Glutamatergic neuron (in vitro differentiated cells): ENCODE data around the gene PDCD6IP. TPM values are rescaled to one million over a fixed set of nuclear protein-coding genes. Genes with fewer than 3 reads are reported as not detected.

ENCODE experiments used
- DNase-seq: peaks from one replicate; pipeline ENCODE4 v3.0.0; 2022
- H3K27ac Mint-ChIP-seq: one replicate; pipeline ENCODE4 v1.8.0; 2020; ENCODE audit warnings: mild to moderate bottlenecking, mixed read lengths, inconsistent platforms; ENCODE audit not compliant: unreplicated experiment
- H3K27me3 Mint-ChIP-seq: one replicate; pipeline ENCODE4 v1.8.0; 2020; ENCODE audit warnings: mild to moderate bottlenecking, moderate library complexity, mixed read lengths, inconsistent platforms; ENCODE audit not compliant: unreplicated experiment
- H3K36me3 Mint-ChIP-seq: one replicate; pipeline ENCODE4 v1.8.0; 2020; ENCODE audit warnings: mild to moderate bottlenecking, mixed read lengths, inconsistent platforms; ENCODE audit not compliant: unreplicated experiment
- H3K4me1 Mint-ChIP-seq: one replicate; pipeline ENCODE4 v1.8.0; 2020; ENCODE audit warnings: mild to moderate bottlenecking, low read depth, mixed read lengths, inconsistent platforms; ENCODE audit not compliant: unreplicated experiment
- H3K4me3 Mint-ChIP-seq: one replicate; pipeline ENCODE4 v1.8.0; 2020; ENCODE audit warnings: mild to moderate bottlenecking, mixed read lengths, inconsistent platforms; ENCODE audit not compliant: unreplicated experiment
- H3K9me3 Mint-ChIP-seq: one replicate; pipeline ENCODE4 v1.8.0; 2020; ENCODE audit warnings: mild to moderate bottlenecking, moderate library complexity, mixed read lengths, inconsistent platforms; ENCODE audit not compliant: unreplicated experiment
- total RNA-seq: library from RNA; stranded (reverse); fragmentation: NEBNext Ultra II Directional; extraction: Animal tissue kit (Norgen Biotek cat#: 25700); gene quantifications from one replicate; pipeline ENCODE4 v1.2.1, GENCODE V29; 2021; ENCODE audit not compliant: unreplicated experiment
- TF ChIP-seq, protein P1 (sequence below): fragments of 200-600 bp; sonication (generic); IDR thresholded peaks from one replicate; pipeline ENCODE4 v1.5.0; 2021; ENCODE audit not compliant: partially characterized antibody, unreplicated experiment

PDCD6IP gene
- total RNA-seq, 1 donor from 2014 or later, result 226 TPM

DNA sequence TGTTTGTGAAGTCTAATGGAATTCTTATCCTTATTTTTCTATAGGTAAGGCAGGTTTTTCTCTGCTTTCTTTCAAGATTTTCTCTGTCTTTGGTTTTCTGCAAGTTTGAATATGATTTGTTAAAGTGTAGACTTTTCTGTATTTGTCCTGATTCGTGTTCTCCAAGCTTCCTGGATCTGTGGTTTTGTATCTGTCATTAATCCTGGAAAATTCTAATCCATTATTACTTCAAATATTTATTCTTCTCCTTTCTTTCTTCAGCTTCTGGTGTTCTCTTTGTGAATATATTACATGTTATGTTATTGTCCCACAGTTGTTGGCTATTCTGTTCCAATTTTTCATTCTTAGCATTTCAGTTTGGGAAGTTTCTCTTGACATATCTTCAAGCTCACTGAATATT is 76.4 kb downstream of the PDCD6IP start:
- H3K4me1 Mint-ChIP-seq, result no peaks in the 10 kb centered on the region
- peaks cover 6% of the 10 kb centered on the region for H3K36me3 Mint-ChIP-seq
- TF ChIP-seq, protein P1, sequence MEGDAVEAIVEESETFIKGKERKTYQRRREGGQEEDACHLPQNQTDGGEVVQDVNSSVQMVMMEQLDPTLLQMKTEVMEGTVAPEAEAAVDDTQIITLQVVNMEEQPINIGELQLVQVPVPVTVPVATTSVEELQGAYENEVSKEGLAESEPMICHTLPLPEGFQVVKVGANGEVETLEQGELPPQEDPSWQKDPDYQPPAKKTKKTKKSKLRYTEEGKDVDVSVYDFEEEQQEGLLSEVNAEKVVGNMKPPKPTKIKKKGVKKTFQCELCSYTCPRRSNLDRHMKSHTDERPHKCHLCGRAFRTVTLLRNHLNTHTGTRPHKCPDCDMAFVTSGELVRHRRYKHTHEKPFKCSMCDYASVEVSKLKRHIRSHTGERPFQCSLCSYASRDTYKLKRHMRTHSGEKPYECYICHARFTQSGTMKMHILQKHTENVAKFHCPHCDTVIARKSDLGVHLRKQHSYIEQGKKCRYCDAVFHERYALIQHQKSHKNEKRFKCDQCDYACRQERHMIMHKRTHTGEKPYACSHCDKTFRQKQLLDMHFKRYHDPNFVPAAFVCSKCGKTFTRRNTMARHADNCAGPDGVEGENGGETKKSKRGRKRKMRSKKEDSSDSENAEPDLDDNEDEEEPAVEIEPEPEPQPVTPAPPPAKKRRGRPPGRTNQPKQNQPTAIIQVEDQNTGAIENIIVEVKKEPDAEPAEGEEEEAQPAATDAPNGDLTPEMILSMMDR, result no peak
- H3K9me3 Mint-ChIP-seq, result no peaks in the 10 kb centered on the region
- no peaks in the 10 kb centered on the region for H3K27me3 Mint-ChIP-seq
- DNase-seq, result no peak
- no peak overlapping the region for H3K4me3 Mint-ChIP-seq
- no peak overlapping the region for H3K27ac Mint-ChIP-seq

DNA sequence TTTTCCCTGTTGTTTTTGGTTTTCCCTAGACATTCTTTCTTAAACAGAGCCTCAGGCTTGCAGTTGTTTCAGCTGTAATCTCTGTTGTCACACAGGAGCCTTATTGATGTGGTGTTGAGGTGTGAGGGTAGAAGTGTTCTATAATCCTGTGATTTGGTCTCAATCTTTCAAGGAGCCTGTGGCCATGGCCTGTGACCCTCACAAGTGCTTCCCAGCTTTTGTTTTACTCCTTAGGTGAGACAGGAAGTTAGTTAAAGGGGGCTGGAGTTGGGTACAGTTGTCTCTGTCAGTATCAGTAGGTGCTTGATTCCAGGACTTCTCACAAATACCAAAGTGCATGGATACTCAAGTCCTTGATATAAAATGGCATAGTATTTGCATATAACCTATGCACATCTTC is 77.2 kb downstream of the PDCD6IP start:
- H3K9me3 Mint-ChIP-seq, result no peaks in the 10 kb centered on the region
- no peak for DNase-seq
- peaks cover 6% of the 10 kb centered on the region for H3K36me3 Mint-ChIP-seq
- no peaks in the 10 kb centered on the region for H3K27me3 Mint-ChIP-seq
- no peaks in the 10 kb centered on the region for H3K4me1 Mint-ChIP-seq
- no peak overlapping the region for H3K4me3 Mint-ChIP-seq
- TF ChIP-seq, protein P1, result no peak
- no peak overlapping the region for H3K27ac Mint-ChIP-seq

DNA sequence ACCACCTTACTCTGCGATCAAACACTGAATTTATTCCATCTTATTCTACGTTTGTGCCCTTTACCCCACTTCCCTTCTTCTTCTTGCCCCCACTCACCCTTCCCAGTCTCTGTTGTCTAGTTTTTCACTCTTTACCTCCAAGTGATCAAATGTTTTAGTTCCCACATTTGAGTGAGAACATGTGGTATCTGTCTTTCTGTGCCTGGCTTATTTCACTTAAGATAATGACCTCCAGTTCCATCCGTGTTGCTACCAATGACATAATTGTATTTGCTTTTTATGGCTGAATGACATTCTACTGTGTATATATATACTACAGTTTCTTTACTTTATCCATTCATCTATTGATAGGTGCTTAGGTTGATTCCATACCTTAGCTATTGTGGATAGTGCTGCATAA is 78.8 kb downstream of the PDCD6IP start:
- H3K4me1 Mint-ChIP-seq, result no peaks in the 10 kb centered on the region
- no peak overlapping the region for H3K4me3 Mint-ChIP-seq
- no peak overlapping the region for H3K27ac Mint-ChIP-seq
- no peaks in the 10 kb centered on the region for H3K27me3 Mint-ChIP-seq
- peaks cover 6% of the 10 kb centered on the region for H3K36me3 Mint-ChIP-seq
- TF ChIP-seq, protein P1, result no peak
- DNase-seq, result no peak
- peaks cover 1% of the 10 kb centered on the region for H3K9me3 Mint-ChIP-seq

DNA sequence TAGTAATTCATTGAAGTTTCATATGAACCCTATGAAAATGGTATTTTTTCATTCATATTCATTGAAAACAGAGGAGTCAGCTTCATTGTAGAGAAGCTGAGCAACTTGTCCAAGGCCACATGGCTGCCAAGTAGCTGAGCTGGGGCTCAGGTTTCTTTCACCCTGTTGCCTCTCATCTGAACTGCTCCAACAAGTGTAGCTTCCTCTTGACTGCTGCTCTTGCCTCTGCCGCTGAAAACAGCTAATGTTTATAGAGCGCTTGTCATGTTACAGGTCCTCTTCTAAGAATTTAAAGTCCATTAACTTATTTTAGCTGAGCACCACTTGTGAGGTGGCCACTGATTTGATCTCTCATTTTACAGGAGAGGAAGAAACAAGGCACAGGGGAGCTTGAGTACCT is 81.1 kb downstream of the PDCD6IP start:
- TF ChIP-seq, protein P1, result no peak
- DNase-seq, result no peak
- Mint-ChIP-seq H3K4me3 (no peak overlapping the region), H3K4me1 (peaks cover 6% of the 10 kb centered on the region), H3K9me3 (peaks cover 5% of the 10 kb centered on the region), H3K27ac (no peak overlapping the region), H3K27me3 (no peaks in the 10 kb centered on the region), H3K36me3 (no peaks in the 10 kb centered on the region)

DNA sequence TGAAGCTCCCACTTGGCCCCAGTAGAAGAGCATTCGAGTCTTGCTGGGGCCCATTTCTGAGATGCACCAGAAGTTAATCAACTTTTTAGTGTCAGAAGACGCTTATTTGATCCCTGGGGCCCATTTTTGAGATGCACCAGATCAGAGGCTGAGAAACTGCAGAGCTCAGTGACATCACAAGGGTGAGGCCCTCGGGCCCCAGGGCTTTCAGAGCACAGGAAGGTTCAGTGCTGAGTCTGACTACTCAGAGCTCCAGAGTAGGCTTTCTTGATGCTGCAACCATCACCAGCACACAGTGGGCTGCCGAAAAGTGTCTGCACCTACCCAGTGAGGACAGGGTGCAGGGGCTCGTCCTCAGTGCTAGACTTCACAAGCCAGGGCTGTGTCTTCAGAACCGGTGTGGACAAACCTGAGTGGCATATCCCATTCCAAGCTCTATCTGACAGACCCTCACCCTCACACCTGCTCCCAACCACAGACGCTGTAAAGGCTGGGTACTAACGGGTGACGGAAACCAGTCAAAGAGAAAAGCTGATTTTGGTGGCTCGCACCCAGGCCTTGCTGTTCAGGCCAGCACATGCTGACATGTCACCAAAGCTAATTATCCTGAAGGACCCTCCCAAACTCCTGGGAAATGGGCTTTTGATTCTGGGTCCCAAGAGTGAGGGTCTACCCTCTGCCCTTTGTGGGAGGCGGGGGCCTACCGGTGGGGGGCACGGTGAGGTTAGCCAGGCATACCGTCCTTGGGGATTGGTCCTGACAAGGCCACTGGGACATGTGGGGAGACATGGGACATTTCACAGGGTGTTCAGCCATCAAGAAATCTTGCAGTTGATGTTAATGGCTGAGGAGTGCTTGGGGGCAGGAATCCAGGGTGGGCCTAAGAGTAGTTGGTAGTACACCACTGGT is 83.0 kb downstream of the PDCD6IP start:
- Mint-ChIP-seq H3K9me3 (peaks cover 6% of the 10 kb centered on the region), H3K4me3 (no peak overlapping the region), H3K36me3 (no peaks in the 10 kb centered on the region), H3K4me1 (peaks cover 8% of the 10 kb centered on the region), H3K27ac (no peak overlapping the region), H3K27me3 (peaks cover 2% of the 10 kb centered on the region)
- TF ChIP-seq, protein P1, result no peak
- DNase-seq, result no peak
